Measurements from ENCODE around the gene CFAP65.

GRCh38 chr2:219078951-219079350, 37.6 kb upstream of the CFAP65 start:
- TF ChIP-seq EP300 (IDR thresholded peaks at IDR 0.05), result no peak
- no peak for TF ChIP-seq POLR2A (IDR thresholded peaks at IDR 0.05; ENCODE audit: low read depth)
- no peak for TF ChIP-seq POLR2AphosphoS5 (IDR thresholded peaks at IDR 0.05)
- TF ChIP-seq, protein P1, sequence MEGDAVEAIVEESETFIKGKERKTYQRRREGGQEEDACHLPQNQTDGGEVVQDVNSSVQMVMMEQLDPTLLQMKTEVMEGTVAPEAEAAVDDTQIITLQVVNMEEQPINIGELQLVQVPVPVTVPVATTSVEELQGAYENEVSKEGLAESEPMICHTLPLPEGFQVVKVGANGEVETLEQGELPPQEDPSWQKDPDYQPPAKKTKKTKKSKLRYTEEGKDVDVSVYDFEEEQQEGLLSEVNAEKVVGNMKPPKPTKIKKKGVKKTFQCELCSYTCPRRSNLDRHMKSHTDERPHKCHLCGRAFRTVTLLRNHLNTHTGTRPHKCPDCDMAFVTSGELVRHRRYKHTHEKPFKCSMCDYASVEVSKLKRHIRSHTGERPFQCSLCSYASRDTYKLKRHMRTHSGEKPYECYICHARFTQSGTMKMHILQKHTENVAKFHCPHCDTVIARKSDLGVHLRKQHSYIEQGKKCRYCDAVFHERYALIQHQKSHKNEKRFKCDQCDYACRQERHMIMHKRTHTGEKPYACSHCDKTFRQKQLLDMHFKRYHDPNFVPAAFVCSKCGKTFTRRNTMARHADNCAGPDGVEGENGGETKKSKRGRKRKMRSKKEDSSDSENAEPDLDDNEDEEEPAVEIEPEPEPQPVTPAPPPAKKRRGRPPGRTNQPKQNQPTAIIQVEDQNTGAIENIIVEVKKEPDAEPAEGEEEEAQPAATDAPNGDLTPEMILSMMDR (IDR thresholded peaks at IDR 0.05), result no peak
